ENCODE results near the gene CLIC3. TPM values are rescaled to one million over a fixed set of nuclear protein-coding genes. Genes with fewer than 3 reads are reported as not detected.

CLIC3 gene
- total RNA-seq, 1 experiment from 2014 or later: 4.3 TPM

- no peaks in the 10 kb centered on the region for H3K79me2 ChIP-seq (ENCODE audit: low read length)
- H3K4me1 ChIP-seq (ENCODE audit: insufficient read depth, low read length): no peaks in the 10 kb centered on the region
- no TSS peak for BruUV-seq (replicated peaks)
- H3K27ac ChIP-seq (ENCODE audit: low read length): no peak overlapping the region
- H3K27me3 ChIP-seq (ENCODE audit: low read length): no peaks in the 10 kb centered on the region
- ChIA-PET POLR2A (ENCODE audit: unreplicated experiment) (no interaction called here), CTCF (no interaction called here)
- H3K9ac ChIP-seq (ENCODE audit: low read length): no peak overlapping the region
- intact Hi-C loops (cut with micrococcal nuclease): no loop called here
- H2AFZ ChIP-seq (ENCODE audit: low read length): no peak overlapping the region
- no peaks in the 10 kb centered on the region for H3K36me3 ChIP-seq (ENCODE audit: low read depth, low read length)
- no peaks in the 10 kb centered on the region for H4K20me1 ChIP-seq (ENCODE audit: low read length)
- H3K9me2 ChIP-seq (replicated peaks; ENCODE audit: low read length): no peaks in the 10 kb centered on the region
- ATAC-seq (no peak), DNase-seq (no peak)
- H3K4me2 ChIP-seq (ENCODE audit: low read length): no peak overlapping the region
- TF ChIP-seq CTCF (conservative IDR thresholded peaks at IDR 0.05; ENCODE audit: low read depth, low read length) (no peak), EZH2phosphoT487 (IDR thresholded peaks at IDR 0.05; ENCODE audit: borderline replicate concordance, low read length) (no peak), EZH2 (IDR thresholded peaks at IDR 0.05; ENCODE audit: low read length, unreplicated experiment) (no peak)
- no peaks in the 10 kb centered on the region for H3F3A ChIP-seq (ENCODE audit: low read length, unreplicated experiment)
- no peaks in the 10 kb centered on the region for H3K9me3 ChIP-seq (ENCODE audit: low read length)
- no peak overlapping the region for H3K4me3 ChIP-seq (ENCODE audit: low read length)
These were observed 6.3 kb upstream of the CLIC3 start for GRCh38 chr9:137002646-137003041.

GRCh38 chr9:137001857-137002645 lies 5.7 kb upstream of the CLIC3 start:
- intact Hi-C loops (cut with micrococcal nuclease): no loop called here
- POLR2A ChIA-PET (ENCODE audit: unreplicated experiment): no interaction called here
- ATAC-seq (no peak), DNase-seq (no peak)
- no peaks in the 10 kb centered on the region for H3K36me3 ChIP-seq (ENCODE audit: low read depth, low read length)
- H3F3A ChIP-seq (ENCODE audit: low read length, unreplicated experiment): no peaks in the 10 kb centered on the region
- H3K27ac ChIP-seq (ENCODE audit: low read length): no peak overlapping the region
- TF ChIP-seq EZH2 (IDR thresholded peaks at IDR 0.05; ENCODE audit: low read length, unreplicated experiment) (no peak), EZH2phosphoT487 (IDR thresholded peaks at IDR 0.05; ENCODE audit: borderline replicate concordance, low read length) (no peak), CTCF (conservative IDR thresholded peaks at IDR 0.05; ENCODE audit: low read depth, low read length) (no peak)
- H3K9ac ChIP-seq (ENCODE audit: low read length): no peak overlapping the region
- no peaks in the 10 kb centered on the region for H3K79me2 ChIP-seq (ENCODE audit: low read length)
- H3K27me3 ChIP-seq (ENCODE audit: low read length): no peaks in the 10 kb centered on the region
- peaks cover 4% of the 10 kb centered on the region for H3K4me1 ChIP-seq (ENCODE audit: insufficient read depth, low read length)
- no peak overlapping the region for H3K4me3 ChIP-seq (ENCODE audit: low read length)
- H2AFZ ChIP-seq (ENCODE audit: low read length): no peak overlapping the region
- no TSS peak for BruUV-seq (replicated peaks)
- no peaks in the 10 kb centered on the region for H3K9me3 ChIP-seq (ENCODE audit: low read length)
- no peaks in the 10 kb centered on the region for H3K9me2 ChIP-seq (replicated peaks; ENCODE audit: low read length)
- H4K20me1 ChIP-seq (ENCODE audit: low read length): no peaks in the 10 kb centered on the region
- CTCF ChIA-PET: interaction anchor here (1.6 kb wide), 1 partner anchor 28 kb away, joined by 12 read pairs; no protein-coding TSS in a partner anchor
- no peak overlapping the region for H3K4me2 ChIP-seq (ENCODE audit: low read length)

Measured in PC-3 (cell line).